MM.1S (cell line): ENCODE measurements around the gene CRIP3.

Source experiments
- DNase-seq: peaks from one replicate; pipeline ENCODE4 v3.0.0-alpha.2; 2015
- H2AFZ ChIP-seq: fragments of 300-600 bp; sonication (generic); 2 replicates; pipeline ENCODE4 v1.6.0; 2016; ENCODE audit warnings: antibody characterized with exemption, low read length
- H3F3A ChIP-seq: fragments of 300-600 bp; sonication (generic); 2 replicates; pipeline ENCODE4 v1.6.1; 2016; ENCODE audit warnings: mild to moderate bottlenecking, antibody characterized with exemption, low read length, moderate library complexity, mixed read lengths; ENCODE audit not compliant: insufficient read depth
- H3K27ac ChIP-seq: fragments of 300-600 bp; sonication (generic); 2 replicates; pipeline ENCODE4 v1.5.1; 2016; ENCODE audit warnings: mild to moderate bottlenecking, low read length
- H3K27me3 ChIP-seq: fragments of 300-600 bp; sonication (generic); replicated peaks from 2 replicates; pipeline ENCODE4 v1.6.0; 2016; ENCODE audit warnings: low read length; ENCODE audit not compliant: insufficient read depth
- H3K36me3 ChIP-seq: fragments of 300-600 bp; sonication (generic); replicated peaks from 2 replicates; pipeline ENCODE4 v1.6.1; 2016; ENCODE audit warnings: mild to moderate bottlenecking, low read length, mixed read lengths; ENCODE audit not compliant: insufficient read depth
- H3K4me1 ChIP-seq: fragments of 300-600 bp; sonication (generic); 2 replicates; pipeline ENCODE4 v1.6.1; 2016; ENCODE audit warnings: low read length, mixed read lengths
- H3K4me2 ChIP-seq: fragments of 300-600 bp; sonication (generic); 2 replicates; pipeline ENCODE4 v1.6.0; 2016; ENCODE audit warnings: low read depth, low read length
- H3K4me3 ChIP-seq: fragments of 300-600 bp; sonication (generic); 2 replicates; pipeline ENCODE4 v1.5.1; 2016; ENCODE audit warnings: low read length, mixed read lengths
- H3K79me2 ChIP-seq: fragments of 300-600 bp; sonication (generic); 2 replicates; pipeline ENCODE4 v1.6.1; 2016; ENCODE audit warnings: mixed run types, low read length, mixed read lengths
- H3K9ac ChIP-seq: fragments of 300-600 bp; sonication (generic); 2 replicates; pipeline ENCODE4 v1.6.1; 2016; ENCODE audit warnings: low read length, mixed read lengths
- H3K9me2 ChIP-seq: fragments of 300-600 bp; sonication (generic); replicated peaks from 2 replicates; pipeline ENCODE4 v1.6.1; 2016; ENCODE audit warnings: mild to moderate bottlenecking, low read length, mixed read lengths; ENCODE audit not compliant: insufficient read depth
- H3K9me3 ChIP-seq: fragments of 300-600 bp; sonication (generic); replicated peaks from 2 replicates; pipeline ENCODE4 v1.6.1; 2016; ENCODE audit warnings: mild to moderate bottlenecking, low read length, mixed read lengths; ENCODE audit not compliant: insufficient read depth
- H4K20me1 ChIP-seq: fragments of 300-600 bp; sonication (generic); 2 replicates; pipeline ENCODE4 v1.6.1; 2016; ENCODE audit warnings: mild to moderate bottlenecking, low read length, moderate library complexity, mixed read lengths; ENCODE audit not compliant: insufficient read depth
- CTCF ChIP-seq: fragments of 300-600 bp; sonication (generic); IDR thresholded peaks from 2 replicates; pipeline ENCODE4 v1.5.1; 2016; ENCODE audit warnings: antibody characterized with exemption, low read length, mixed read lengths
- EZH2 ChIP-seq: fragments of 300-600 bp; sonication (generic); optimal IDR thresholded peaks from 2 replicates; pipeline ENCODE3; 2017; ENCODE audit warnings: low read depth, mild to moderate bottlenecking, antibody characterized with exemption, low read length, mixed read lengths
- EZH2phosphoT487 ChIP-seq: fragments of 300-600 bp; sonication (generic); IDR thresholded peaks from 2 replicates; pipeline ENCODE4 v1.6.1; 2018; ENCODE audit warnings: antibody characterized with exemption, low read length

CRIP3 gene

GRCh38 chr6:43297644-43298564, 10.7 kb downstream of the CRIP3 start, which contains the start of gene SLC22A7:
SLC22A7 (plus strand) TSS chr6:43298260; CDS start chr6:43298359, 99 bp downstream.
- no peaks in the 10 kb centered on the region for H3K4me1 ChIP-seq
- H3K9ac ChIP-seq, result no peak within 1 kb of the TSS
- no peaks in the 10 kb centered on the region for H3K36me3 ChIP-seq
- TF ChIP-seq CTCF, result no peak
- no peak for TF ChIP-seq EZH2phosphoT487
- no peak for TF ChIP-seq EZH2
- H4K20me1 ChIP-seq, result no peaks in the 10 kb centered on the region
- no peak within 1 kb of the TSS for H3K27ac ChIP-seq
- no peaks in the 10 kb centered on the region for H3K9me2 ChIP-seq
- no peaks in the 10 kb centered on the region for H3K79me2 ChIP-seq
- H3F3A ChIP-seq, result no peaks in the 10 kb centered on the region
- no peak within 1 kb of the TSS for H2AFZ ChIP-seq
- DNase-seq, result no peak
- H3K4me2 ChIP-seq, result no peak within 1 kb of the TSS
- H3K9me3 ChIP-seq, result no peaks in the 10 kb centered on the region
- no peaks in the 10 kb centered on the region for H3K27me3 ChIP-seq
- no peak within 1 kb of the TSS for H3K4me3 ChIP-seq

DNA sequence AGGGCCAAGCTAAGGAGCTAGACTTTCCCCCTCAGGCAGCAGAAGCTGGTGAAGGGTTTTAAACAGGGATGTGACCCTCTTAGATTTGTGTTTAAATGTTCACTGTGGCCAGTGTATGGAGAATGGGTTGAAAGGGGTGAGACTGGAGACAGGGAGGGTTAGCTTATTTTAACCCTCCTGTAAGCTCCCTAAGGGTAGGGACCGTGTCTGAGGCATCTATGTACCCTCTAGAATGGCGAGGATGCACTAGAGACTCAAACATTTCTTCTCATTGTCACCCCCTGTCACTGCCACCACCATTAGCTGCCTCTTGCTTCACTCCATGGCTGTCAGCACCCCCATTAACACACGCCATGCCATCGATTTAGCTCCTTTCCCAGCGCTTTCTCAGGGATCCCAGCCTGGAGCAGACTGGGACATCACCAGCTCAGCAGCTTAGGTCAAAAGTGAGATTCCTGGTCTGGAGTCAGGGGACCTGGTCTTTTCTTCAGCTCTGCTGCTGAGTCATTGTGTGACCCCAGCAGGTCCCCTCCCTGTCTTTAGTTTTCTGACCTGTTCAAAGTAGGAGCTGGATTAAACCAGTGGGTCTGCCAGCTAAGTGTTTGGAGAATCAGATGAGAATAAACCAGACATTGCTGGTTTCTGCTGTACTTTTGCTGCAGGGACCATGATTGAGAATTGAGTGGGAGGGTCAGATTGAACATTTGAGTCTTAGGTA, 11.7 kb downstream of the CRIP3 start:
- Histone ChIP-seq H3K9ac (no peak overlapping the region), H3K27me3 (no peaks in the 10 kb centered on the region)
- DNase-seq, result no peak

DNA sequence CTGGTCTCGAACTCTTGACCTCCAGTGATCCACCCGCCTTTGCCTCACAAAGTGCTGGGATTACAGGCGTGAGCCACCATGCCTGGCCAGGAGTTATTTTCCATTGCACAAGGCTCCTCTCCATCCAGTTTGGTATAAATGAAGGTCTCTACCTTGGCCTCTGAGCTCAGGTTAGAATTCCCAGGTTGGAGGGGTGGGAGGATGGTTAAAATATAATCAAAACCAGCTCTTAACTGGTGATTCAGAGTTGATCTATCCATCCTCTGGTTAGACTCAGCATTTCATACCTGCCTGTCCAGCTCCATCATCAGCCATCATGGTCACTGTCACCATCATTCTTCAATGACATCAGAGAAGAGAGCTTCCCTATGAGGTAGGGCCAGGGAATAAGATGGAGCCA, 13.2 kb downstream of the CRIP3 start:
- no peaks in the 10 kb centered on the region for H4K20me1 ChIP-seq
- H3K36me3 ChIP-seq, result no peaks in the 10 kb centered on the region
- no peak overlapping the region for H3K4me3 ChIP-seq
- H3K9ac ChIP-seq, result no peak overlapping the region
- H3K9me2 ChIP-seq, result no peaks in the 10 kb centered on the region
- H3K4me1 ChIP-seq, result no peaks in the 10 kb centered on the region
- no peak overlapping the region for H2AFZ ChIP-seq
- no peaks in the 10 kb centered on the region for H3K79me2 ChIP-seq
- no peaks in the 10 kb centered on the region for H3K9me3 ChIP-seq
- no peaks in the 10 kb centered on the region for H3K27me3 ChIP-seq
- H3F3A ChIP-seq, result no peaks in the 10 kb centered on the region
- no peak overlapping the region for H3K27ac ChIP-seq
- TF ChIP-seq EZH2phosphoT487 (no peak), CTCF (no peak), EZH2 (no peak)
- no peak for DNase-seq
- H3K4me2 ChIP-seq, result no peak overlapping the region

More for the DNA sequence above, 11.7 kb downstream of the CRIP3 start:
- no peaks in the 10 kb centered on the region for H3K9me3 ChIP-seq
- no peaks in the 10 kb centered on the region for H3K9me2 ChIP-seq
- no peak overlapping the region for H2AFZ ChIP-seq
- no peak overlapping the region for H3K4me2 ChIP-seq
- H3K4me1 ChIP-seq, result no peaks in the 10 kb centered on the region
- H3K79me2 ChIP-seq, result no peaks in the 10 kb centered on the region
- H3K4me3 ChIP-seq, result no peak overlapping the region
- no peaks in the 10 kb centered on the region for H3K36me3 ChIP-seq
- no peaks in the 10 kb centered on the region for H3F3A ChIP-seq
- no peaks in the 10 kb centered on the region for H4K20me1 ChIP-seq
- no peak for TF ChIP-seq CTCF
- no peak for TF ChIP-seq EZH2
- TF ChIP-seq EZH2phosphoT487, result no peak
- no peak overlapping the region for H3K27ac ChIP-seq
